Liver (tissue), 3 donors: ENCODE data around the gene DNM3.

ENCODE experiments used
- ATF3 ChIP-seq: IDR thresholded peaks from 2 replicates; pipeline ENCODE4 v1.6.1; 2016; ENCODE audit warnings: antibody characterized with exemption
- CTCF ChIP-seq: fragments of 150-350 bp; IDR thresholded peaks from 2 replicates; pipeline ENCODE4 v1.5.1; 2017; ENCODE audit warnings: improper control_type of control experiment, low read depth, low read length; ENCODE audit not compliant: missing input control
- FOXA1 ChIP-seq: IDR thresholded peaks from 2 replicates; pipeline ENCODE4 v1.6.1; 2016; ENCODE audit warnings: antibody characterized with exemption
- GABPA ChIP-seq, 2 donors: IDR thresholded peaks in 1 of 2; conservative IDR thresholded peaks in 1 of 2; 2 replicates each; pipeline ENCODE4 v1.6.1; 2016; ENCODE audit warnings: antibody characterized with exemption in 2 of 2, mild to moderate bottlenecking in 1 of 2, moderate library complexity in 1 of 2
- JUND ChIP-seq, 2 donors: IDR thresholded peaks; 2 replicates each; pipeline ENCODE4 v1.6.1; 2016; ENCODE audit warnings: antibody characterized with exemption in 2 of 2
- RAD21 ChIP-seq, 2 donors: IDR thresholded peaks; 2 replicates each; pipeline ENCODE4 v1.6.1; 2016; ENCODE audit warnings: antibody characterized with exemption in 2 of 2, mild to moderate bottlenecking in 2 of 2
- REST ChIP-seq: IDR thresholded peaks from 2 replicates; pipeline ENCODE4 v1.6.1; 2016; ENCODE audit warnings: antibody characterized with exemption, mild to moderate bottlenecking
- SP1 ChIP-seq: IDR thresholded peaks from 2 replicates; pipeline ENCODE4 v1.6.1; 2018; ENCODE audit warnings: antibody characterized with exemption, mild to moderate bottlenecking
- YY1 ChIP-seq: IDR thresholded peaks from 2 replicates; pipeline ENCODE4 v1.6.1; 2016; ENCODE audit warnings: antibody characterized with exemption, mild to moderate bottlenecking
- donor health status: healthy.
- donor health status: healthy.

- TF ChIP-seq CTCF (no peak), RAD21 (IDR thresholded peaks at IDR 0.05) (no peak), FOXA1 (no peak), REST (no peak), SP1 (no peak), GABPA (IDR thresholded peaks at IDR 0.05 in 1 of 2, conservative IDR thresholded peaks at IDR 0.05 in 1 of 2) (no peak), YY1 (no peak), ATF3 (no peak), JUND (IDR thresholded peaks at IDR 0.05) (no peak)
These were observed 549.0 kb downstream of the DNM3 start for GRCh38 chr1:172390301-172390682.
